GM21737 (cell line): ENCODE data around the gene SEMA4C.
"Not testable (repeated sequence)": the region's sequence is repeated elsewhere in the genome, so short reads cannot be mapped to it uniquely, and the experiment has no call there.

Experiments used
- ATAC-seq: cut with Tn5 transposase; IDR thresholded peaks from one replicate; pipeline ENCODE4 v1.9.1; 2021; ENCODE audit warnings: mild to moderate bottlenecking, moderate library complexity; ENCODE audit not compliant: unreplicated experiment

SEMA4C gene

GRCh38 chr2:96866986-96867755 lies 2.7 kb downstream of the SEMA4C start:
- no peak for ATAC-seq

DNA sequence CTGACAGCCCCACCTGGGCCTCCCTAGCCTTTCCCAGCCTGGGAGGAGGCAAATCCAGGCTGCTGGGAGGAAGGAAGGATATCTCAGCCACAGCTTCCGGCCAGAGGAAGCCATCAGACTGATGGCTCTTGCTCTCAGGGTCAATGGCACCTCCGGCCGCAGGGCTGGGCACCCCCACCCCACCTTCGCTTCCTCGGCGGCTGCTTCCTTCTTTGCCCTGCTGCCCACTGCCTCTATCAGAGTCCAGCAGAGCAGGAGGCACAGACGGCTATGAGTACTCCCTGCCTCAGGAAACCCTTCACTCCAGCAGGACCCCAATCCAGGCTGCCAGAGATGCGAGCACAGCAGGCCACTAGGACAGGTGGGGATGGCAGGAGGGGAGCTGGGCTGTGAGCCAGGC lies 3.3 kb downstream of the SEMA4C start:
- ATAC-seq: no peak

DNA sequence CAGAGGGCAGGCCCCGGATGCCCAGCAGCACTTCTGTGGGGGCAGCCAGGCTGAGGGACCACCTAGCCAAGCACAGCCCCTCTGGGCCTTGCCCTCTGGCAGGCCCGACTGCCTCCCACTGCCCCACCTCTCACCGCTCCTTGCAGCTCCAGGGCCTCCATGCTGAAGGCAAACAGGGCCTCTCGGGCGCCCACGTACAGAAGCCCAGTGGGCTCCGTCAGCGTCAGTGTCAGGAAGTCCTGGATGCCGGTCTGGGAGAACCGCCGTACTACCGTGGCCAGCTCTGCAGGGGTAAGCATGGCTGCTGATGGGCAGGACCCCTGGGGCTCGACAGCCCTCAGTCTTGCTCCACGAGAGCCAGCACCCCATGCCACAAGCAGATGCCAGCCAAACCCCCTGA lies 3.7 kb downstream of the SEMA4C start:
- no peak for ATAC-seq

DNA sequence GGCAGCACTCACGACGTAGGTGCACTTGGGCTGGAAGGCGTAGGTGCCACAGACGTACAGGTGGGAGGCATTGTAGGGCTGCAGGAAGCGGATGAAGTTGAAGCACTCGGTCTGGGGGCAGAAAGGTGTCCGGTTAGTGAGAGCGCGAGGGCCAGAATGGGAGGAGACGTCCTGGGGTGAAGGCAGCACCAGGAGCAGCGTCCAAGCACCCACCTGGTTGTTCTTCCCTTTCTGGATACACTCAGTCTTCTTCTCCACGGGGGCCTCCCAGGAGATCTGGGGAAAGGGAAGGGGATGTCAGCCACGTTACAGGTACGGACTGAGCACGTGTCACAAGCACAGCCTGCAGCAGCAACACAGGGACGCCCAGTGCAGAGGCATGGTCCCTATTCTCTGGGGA lies 4.2 kb downstream of the SEMA4C start:
- ATAC-seq: no peak

DNA sequence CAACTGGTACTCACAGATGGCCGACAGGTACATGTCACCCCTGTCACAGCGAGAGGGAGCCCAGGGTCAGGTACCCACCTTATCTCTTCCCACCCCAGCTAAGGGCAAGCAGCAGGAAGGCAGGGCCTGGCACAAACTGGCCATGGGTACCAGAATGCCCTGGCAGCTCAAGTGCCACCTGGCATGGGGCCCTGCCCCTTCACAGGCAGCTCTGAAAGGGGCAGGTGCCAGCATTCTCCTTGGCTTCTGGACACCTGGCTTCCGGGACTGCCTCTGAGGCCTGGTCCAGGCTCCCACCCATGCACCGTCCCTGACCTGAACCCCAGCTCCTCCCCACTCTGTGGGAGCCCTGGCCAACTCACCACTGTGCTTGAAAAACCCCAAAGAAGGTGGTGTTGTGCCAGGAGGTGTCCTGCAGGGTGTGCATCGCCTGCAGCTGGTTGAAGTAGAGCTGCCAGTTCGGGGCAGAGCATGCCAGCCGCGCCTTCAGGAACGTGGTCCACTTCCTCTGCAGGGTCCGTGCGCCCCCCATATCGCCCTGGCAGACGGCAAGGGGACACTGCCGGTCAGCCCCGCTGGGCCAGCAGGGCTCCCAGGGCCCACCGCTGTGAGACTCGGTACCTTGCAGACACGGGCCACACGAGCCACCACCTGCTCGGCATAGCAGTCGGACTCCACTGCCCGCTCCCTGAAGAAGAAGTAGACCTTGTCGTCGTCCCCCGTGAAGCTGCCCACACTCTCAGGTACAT lies 5.4 kb downstream of the SEMA4C start:
- no peak for ATAC-seq

DNA sequence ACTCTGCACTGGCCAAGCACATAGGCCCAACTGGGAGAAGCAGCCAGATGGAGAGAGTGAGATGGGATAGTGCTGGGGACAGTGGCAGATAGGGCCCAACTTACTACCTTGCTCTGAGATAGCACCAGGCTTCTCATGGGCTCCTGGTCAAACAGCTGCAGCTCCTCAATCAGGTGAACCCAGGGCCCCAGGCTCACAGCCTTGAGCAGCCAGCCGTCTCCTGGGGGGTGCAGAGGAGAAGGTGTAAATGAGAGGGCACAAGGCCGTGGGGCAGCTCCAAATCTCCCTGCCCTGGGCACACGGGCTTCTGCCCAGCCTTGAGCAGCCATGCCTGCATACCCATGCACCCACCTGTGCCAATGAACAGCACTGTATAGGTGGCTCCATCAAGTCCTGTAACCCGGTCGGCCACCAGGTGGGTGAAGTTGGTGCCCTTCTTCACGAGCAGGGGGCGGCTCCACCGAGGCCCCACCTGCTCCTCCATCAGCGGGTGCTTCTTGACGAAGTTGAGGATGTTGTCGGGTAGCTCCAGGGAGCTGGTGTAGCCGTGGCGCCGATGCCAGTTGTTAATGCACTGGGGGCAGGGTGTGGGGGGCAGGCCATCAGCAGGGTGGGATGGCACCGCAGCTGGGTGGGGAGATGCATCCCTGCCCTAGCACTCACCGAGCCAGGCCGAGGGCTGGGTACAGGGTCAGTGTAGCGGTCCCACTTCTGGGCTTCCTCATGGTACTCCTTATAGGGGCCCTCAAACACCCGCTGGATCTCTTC lies 6.1 kb downstream of the SEMA4C start:
- ATAC-seq: no peak

DNA sequence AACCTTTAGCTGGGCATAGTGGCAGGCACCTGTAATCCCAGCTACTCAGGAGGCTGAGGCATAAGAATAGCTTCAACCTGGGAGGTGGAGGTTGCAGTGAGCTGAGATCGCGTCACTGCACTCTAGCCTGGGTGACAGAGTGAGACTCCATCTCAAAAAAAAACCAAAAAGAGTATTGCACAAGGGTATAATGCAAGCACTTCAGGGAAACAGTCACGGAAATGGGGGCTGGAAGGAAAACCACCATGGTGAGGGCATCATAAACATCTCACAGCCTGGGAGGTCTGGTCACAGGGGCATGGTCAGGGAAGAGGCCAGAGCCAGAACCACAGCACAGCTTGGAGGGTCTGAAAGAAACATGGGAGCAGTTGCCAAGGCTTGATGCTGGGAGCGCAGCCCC lies 6.8 kb downstream of the SEMA4C start:
- not testable (repeated sequence) for ATAC-seq

- no peak for ATAC-seq
These were observed 8.8 kb downstream of the SEMA4C start for GRCh38 chr2:96861074-96861473.

- no peak for ATAC-seq
These were observed 9.5 kb downstream of the SEMA4C start for GRCh38 chr2:96860065-96861029.

DNA sequence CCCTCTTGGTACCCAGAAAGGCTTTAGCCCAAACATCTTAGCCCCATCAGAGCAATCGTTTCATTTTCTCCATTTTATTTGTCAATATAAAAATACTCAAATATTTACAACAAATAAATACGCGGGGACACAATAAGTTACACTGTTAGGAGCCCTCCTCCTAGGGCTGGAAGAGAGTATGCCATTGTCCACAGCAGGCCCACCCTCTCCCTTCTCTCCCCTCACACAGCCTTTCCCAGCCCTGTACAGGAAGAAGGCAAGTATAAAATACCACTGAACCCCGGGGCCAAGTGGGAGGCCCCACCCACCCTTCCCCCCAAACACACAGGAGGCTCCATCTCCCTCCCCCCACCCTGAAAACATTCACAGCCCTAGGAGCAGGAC lies 10.2 kb downstream of the SEMA4C start:
- no peak for ATAC-seq

DNA sequence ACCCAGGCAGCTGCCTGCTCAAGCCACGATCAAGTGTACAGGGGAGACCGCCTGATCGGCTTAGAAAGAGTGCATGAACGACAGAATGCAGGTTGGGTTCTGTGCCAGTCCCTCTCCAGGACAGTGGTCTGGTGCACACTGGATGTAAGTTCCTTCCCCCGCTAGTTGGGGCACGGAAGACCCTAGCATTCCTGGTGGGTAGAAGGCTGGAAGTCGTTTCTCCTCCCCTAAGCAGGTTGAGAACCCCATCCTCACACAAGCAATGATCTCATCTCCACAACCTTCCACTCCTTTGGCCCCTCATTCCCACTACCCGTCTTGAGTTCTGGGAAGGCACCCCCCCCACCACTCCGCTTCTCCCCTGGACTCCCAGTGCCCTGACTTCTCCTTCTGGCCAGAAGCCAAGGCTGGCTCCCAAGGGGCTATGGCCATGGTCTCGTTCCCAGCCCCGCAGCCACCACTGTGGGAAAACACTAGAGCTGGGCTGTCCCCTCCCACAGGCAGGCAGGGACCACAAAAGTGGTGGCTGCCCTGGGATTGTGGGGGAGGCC lies 10.7 kb downstream of the SEMA4C start:
- no peak for ATAC-seq

GRCh38 chr2:96857667-96858372 lies 12.1 kb downstream of the SEMA4C start, which contains the start of gene ANKRD39:
ANKRD39 (minus strand) TSS chr2:96858016; CDS start chr2:96857987, 29 bp downstream.
- ATAC-seq: peak; percentile 92

DNA sequence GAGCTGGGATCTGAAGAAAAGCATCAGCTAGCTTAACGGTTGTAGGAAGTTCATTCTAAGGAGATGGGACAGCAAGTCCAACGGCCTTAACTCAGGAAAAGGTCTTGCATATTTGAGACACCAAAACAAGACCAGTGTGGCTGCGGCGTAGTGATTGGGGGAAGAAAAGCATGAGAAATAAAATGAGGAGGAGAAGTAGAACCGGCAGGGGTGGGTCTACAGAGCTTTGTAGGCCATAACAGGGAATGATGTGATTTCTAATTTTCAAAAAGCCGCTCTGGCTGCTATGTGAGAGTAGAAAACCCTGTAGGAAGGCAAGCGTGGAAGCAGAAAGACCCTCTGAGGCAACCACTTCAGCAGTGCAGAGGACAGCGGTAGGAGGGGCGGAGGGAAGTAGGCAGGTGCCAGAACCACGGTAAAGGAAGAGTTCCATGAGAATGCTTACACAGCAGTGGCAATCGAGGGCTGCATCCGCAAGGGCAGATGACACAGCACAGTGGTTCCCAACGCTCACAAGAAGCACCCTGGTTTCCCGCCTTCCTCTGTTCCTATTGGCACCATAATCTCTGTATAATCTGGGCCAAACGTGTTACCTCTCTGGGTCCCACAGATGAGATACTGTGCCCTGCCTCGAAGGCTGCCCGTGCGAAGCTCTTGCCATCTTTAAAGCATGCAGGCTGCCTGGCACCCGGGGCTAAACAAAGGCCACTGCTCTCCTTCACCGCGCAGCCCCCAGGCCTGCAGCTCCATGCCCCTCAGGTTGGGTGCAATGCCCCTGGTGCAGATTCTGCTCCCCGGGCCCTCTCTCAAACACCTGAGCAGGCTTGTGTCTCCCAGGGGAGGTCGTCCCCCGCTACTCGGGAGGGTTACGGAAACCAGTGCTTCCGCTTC lies 12.9 kb downstream of the SEMA4C start:
- ATAC-seq: peak; percentile 29

GRCh38 chr2:96853321-96853720 lies 16.6 kb downstream of the SEMA4C start:
- no peak for ATAC-seq

GRCh38 chr2:96852667-96853066 lies 17.2 kb downstream of the SEMA4C start:
- no peak for ATAC-seq

DNA sequence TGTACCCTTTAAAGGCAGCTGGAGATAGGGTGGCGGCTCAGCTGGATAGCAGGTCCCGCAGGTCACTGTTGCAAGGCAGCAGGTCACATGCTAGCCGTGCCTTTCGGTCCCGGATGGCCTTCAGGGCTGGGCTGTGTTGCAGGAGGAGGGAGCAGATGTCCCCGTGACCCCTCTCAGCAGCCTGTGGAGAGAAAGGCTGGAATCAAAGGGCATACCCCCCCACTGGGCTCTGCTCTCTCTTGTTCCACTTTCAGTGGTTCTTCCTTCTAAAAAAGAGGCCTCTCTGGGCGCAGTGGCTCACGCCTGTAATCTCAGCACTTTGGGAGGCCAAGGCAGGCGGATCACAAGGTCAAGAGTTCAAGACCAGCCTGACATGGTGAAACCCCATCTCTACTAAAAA lies 21.6 kb downstream of the SEMA4C start:
- no peak for ATAC-seq

DNA sequence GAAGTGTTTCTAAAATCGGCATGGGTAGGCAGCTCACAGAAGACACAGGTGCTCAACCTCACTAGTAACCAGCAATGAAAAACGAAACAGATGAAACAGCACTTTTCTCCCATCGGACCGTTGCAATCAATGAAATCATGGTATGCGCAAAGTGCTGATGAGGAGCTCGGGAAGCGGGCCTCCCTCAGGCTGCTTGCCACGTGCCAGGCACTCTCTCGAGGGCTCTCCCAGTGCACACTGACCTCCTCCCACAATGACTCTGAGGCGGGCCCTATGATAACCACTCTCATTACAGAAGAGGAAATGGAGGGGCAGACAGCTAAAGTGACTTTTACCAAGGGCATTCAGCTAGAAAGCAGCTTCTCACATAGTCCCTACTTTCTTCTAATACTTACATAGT lies 22.3 kb downstream of the SEMA4C start:
- ATAC-seq: no peak

DNA sequence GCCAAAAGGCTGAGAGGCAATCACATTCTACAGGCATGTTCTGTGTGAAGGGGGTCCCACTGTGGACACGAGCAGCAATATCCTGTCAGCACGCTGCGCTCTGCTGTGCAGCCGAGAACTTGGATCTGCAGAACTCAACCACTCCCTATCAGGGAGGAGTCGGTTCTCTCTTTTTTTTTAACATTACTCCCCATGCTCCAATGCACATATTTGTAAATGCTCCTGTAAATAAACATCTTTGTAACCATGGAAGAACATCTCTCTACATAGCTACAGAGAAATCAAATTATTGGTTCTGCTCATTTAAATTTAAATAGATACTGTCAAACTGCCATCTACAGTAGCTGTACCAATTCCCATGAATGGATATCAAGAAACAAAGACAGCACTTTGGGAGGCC lies 23.1 kb downstream of the SEMA4C start:
- ATAC-seq: no peak

- ATAC-seq: no peak
These were observed 25.5 kb downstream of the SEMA4C start for GRCh38 chr2:96844405-96844808.
